Measurements from ENCODE around the gene CCDC28B. TPM values are rescaled to one million over a fixed set of nuclear protein-coding genes. Genes with fewer than 3 reads are reported as not detected.

Gene CCDC28B
- total and polyA plus RNA-seq, 2 of the 13 experiments (the other 11 are each of a cell fraction or from before 2014, with no cell fraction given): 2.6 to 3.5 TPM

DNA sequence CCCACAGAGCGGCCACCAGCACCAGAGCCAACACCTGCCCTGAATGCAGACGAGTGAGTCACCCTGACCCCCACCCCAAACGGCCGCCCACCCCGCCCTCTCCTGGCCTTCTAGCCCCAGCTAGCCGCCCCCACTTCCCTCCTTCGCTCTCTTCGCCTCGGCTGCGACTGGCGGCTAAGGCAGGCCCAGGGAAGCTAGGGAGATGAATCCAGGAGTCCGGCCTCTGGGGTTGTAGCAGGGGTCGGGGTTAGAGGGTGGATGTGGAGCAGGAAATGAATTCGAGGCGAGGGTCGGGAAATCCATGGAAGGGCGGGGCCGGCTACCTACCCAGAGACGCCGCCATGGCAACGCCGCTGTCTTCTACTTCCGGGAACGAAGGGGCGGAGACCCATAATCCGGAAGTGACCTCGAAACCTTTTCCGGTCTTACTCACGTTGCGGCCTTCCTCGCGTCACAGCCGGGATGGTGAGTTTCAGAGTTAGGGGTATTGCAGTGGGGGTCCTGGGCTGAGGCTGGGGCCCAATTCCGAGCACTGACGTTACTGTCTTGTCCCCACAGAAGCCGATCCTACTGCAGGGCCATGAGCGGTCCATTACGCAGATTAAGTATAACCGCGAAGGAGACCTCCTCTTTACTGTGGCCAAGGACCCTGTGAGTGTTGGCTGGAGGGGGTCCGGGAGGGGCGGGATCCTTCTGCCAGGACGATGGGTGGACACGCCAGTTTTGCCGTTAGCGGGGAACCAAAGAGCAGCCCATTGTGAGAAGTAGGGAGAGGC, 21.8 kb downstream of the CCDC28B start, which contains the start of the genes EIF3I and TMEM234 (continued):
- peak; percentile 82; the same call in 1 of the 2 replicates for TF ChIP-seq PCBP1 (IDR thresholded peaks at IDR 0.05; ENCODE audit: borderline replicate concordance, low read depth, low read length)
- TF ChIP-seq, protein P1, sequence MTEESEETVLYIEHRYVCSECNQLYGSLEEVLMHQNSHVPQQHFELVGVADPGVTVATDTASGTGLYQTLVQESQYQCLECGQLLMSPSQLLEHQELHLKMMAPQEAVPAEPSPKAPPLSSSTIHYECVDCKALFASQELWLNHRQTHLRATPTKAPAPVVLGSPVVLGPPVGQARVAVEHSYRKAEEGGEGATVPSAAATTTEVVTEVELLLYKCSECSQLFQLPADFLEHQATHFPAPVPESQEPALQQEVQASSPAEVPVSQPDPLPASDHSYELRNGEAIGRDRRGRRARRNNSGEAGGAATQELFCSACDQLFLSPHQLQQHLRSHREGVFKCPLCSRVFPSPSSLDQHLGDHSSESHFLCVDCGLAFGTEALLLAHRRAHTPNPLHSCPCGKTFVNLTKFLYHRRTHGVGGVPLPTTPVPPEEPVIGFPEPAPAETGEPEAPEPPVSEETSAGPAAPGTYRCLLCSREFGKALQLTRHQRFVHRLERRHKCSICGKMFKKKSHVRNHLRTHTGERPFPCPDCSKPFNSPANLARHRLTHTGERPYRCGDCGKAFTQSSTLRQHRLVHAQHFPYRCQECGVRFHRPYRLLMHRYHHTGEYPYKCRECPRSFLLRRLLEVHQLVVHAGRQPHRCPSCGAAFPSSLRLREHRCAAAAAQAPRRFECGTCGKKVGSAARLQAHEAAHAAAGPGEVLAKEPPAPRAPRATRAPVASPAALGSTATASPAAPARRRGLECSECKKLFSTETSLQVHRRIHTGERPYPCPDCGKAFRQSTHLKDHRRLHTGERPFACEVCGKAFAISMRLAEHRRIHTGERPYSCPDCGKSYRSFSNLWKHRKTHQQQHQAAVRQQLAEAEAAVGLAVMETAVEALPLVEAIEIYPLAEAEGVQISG (CRISPR knock-in tag; IDR thresholded peaks at IDR 0.05): peak; percentile 81
- no peak for TF ChIP-seq TMF1 (CRISPR knock-in tag; IDR thresholded peaks at IDR 0.05; ENCODE audit: low read depth)
- no peak for TF ChIP-seq JARID2 (CRISPR knock-in tag; IDR thresholded peaks at IDR 0.05; ENCODE audit: insufficient replicate concordance)
- TF ChIP-seq ZNF484 (CRISPR knock-in tag; IDR thresholded peaks at IDR 0.05; ENCODE audit: borderline replicate concordance, low read depth): no peak
- peak; percentile 90 for TF ChIP-seq RFX1 (IDR thresholded peaks at IDR 0.05)
- peak; percentile 41 for TF ChIP-seq SRSF1 (optimal IDR thresholded peaks at IDR 0.05; ENCODE audit: low read depth, low read length)
- TF ChIP-seq RFX3 (CRISPR knock-in tag; IDR thresholded peaks at IDR 0.05): peak; percentile 90
- TF ChIP-seq, protein P2, sequence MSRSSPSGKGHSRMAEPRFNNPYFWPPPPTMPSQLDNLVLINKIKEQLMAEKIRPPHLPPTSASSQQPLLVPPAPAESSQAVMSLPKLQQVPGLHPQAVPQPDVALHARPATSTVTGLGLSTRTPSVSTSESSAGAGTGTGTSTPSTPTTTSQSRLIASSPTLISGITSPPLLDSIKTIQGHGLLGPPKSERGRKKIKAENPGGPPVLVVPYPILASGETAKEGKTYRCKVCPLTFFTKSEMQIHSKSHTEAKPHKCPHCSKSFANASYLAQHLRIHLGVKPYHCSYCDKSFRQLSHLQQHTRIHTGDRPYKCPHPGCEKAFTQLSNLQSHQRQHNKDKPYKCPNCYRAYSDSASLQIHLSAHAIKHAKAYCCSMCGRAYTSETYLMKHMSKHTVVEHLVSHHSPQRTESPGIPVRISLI (CRISPR knock-in tag; IDR thresholded peaks at IDR 0.05; ENCODE audit: borderline replicate concordance): no peak
- TF ChIP-seq ZNF354B (CRISPR knock-in tag; IDR thresholded peaks at IDR 0.05): no peak
- TF ChIP-seq, protein P3, sequence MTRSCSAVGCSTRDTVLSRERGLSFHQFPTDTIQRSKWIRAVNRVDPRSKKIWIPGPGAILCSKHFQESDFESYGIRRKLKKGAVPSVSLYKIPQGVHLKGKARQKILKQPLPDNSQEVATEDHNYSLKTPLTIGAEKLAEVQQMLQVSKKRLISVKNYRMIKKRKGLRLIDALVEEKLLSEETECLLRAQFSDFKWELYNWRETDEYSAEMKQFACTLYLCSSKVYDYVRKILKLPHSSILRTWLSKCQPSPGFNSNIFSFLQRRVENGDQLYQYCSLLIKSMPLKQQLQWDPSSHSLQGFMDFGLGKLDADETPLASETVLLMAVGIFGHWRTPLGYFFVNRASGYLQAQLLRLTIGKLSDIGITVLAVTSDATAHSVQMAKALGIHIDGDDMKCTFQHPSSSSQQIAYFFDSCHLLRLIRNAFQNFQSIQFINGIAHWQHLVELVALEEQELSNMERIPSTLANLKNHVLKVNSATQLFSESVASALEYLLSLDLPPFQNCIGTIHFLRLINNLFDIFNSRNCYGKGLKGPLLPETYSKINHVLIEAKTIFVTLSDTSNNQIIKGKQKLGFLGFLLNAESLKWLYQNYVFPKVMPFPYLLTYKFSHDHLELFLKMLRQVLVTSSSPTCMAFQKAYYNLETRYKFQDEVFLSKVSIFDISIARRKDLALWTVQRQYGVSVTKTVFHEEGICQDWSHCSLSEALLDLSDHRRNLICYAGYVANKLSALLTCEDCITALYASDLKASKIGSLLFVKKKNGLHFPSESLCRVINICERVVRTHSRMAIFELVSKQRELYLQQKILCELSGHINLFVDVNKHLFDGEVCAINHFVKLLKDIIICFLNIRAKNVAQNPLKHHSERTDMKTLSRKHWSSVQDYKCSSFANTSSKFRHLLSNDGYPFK (CRISPR knock-in tag; IDR thresholded peaks at IDR 0.05; ENCODE audit: borderline replicate concordance): peak; percentile 86; the same call in 1 of the 2 replicates
- 0 out of 2 replicates have a peak, but pooled peaks have one; percentile 30 for TF ChIP-seq ZNF383 (CRISPR knock-in tag; IDR thresholded peaks at IDR 0.05; ENCODE audit: borderline replicate concordance)
- TF ChIP-seq, protein P4, sequence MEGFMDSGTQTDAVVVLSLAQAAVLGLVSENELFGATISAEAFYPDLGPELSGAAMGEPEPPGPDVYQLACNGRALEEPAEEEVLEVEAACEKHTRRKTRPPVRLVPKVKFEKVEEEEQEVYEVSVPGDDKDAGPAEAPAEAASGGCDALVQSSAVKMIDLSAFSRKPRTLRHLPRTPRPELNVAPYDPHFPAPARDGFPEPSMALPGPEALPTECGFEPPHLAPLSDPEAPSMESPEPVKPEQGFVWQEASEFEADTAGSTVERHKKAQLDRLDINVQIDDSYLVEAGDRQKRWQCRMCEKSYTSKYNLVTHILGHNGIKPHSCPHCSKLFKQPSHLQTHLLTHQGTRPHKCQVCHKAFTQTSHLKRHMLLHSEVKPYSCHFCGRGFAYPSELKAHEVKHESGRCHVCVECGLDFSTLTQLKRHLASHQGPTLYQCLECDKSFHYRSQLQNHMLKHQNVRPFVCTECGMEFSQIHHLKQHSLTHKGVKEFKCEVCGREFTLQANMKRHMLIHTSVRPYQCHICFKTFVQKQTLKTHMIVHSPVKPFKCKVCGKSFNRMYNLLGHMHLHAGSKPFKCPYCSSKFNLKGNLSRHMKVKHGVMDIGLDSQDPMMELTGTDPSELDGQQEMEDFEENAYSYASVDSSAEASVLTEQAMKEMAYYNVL (CRISPR knock-in tag; IDR thresholded peaks at IDR 0.05; ENCODE audit: borderline replicate concordance): no peak; the same call in 1 of the 2 replicates
- TF ChIP-seq, protein P5, sequence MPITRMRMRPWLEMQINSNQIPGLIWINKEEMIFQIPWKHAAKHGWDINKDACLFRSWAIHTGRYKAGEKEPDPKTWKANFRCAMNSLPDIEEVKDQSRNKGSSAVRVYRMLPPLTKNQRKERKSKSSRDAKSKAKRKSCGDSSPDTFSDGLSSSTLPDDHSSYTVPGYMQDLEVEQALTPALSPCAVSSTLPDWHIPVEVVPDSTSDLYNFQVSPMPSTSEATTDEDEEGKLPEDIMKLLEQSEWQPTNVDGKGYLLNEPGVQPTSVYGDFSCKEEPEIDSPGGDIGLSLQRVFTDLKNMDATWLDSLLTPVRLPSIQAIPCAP (CRISPR knock-in tag; IDR thresholded peaks at IDR 0.05; ENCODE audit: low read depth): no peak
- peak; percentile 34; the same call in 1 of the 2 replicates for TF ChIP-seq KDM3A (CRISPR knock-in tag; IDR thresholded peaks at IDR 0.05; ENCODE audit: low read depth)
- 0 out of 2 replicates have a peak, but pooled peaks have one; percentile 48 for TF ChIP-seq GATA4 (IDR thresholded peaks at IDR 0.05; ENCODE audit: borderline replicate concordance, low read depth)
- TF ChIP-seq SIX1 (CRISPR knock-in tag; IDR thresholded peaks at IDR 0.05; ENCODE audit: borderline replicate concordance): no peak
- no peak for TF ChIP-seq NCOA5 (CRISPR knock-in tag; IDR thresholded peaks at IDR 0.05)
- peak; percentile 55; the same call in 1 of the 2 replicates for TF ChIP-seq TAF1 (CRISPR knock-in tag; IDR thresholded peaks at IDR 0.05)
